ENCODE data around the gene C11orf24. TPM values are rescaled to one million over a fixed set of nuclear protein-coding genes. Genes with fewer than 3 reads are reported as not detected.

C11orf24 gene
- total and polyA plus RNA-seq, 9 donors: 14.7 to 47.3 (median 31.8) TPM

GRCh38 chr11:68262544-68262827 lies 9.3 kb downstream of the C11orf24 start:
- H3K36me3 ChIP-seq: no peaks in the 10 kb centered on the region
- H3K27me3 ChIP-seq: no peaks in the 10 kb centered on the region
- DNase-seq: no peak
- H3K4me1 ChIP-seq (ENCODE audit: insufficient read depth): no peaks in the 10 kb centered on the region
- H3K27ac ChIP-seq: no peak overlapping the region
- no peaks in the 10 kb centered on the region for H3K9me3 ChIP-seq
- TF ChIP-seq POLR2A (IDR thresholded peaks at IDR 0.05): no peak
- TF ChIP-seq EP300 (IDR thresholded peaks at IDR 0.05): no peak
- TF ChIP-seq CTCF (IDR thresholded peaks at IDR 0.05): no peak
- WGBS, 3 donors: 91 to 94% (median 92%) methylated on average over 8 of the region's 8 CpGs
- H3K4me3 ChIP-seq: no peak overlapping the region
- intact Hi-C loops (cut with DNase I): no loop called here

- H3K27me3 ChIP-seq: no peaks in the 10 kb centered on the region
- H3K27ac ChIP-seq: no peak overlapping the region
- no peaks in the 10 kb centered on the region for H3K9me3 ChIP-seq
- intact Hi-C loops (cut with DNase I): no loop called here
- no peak for TF ChIP-seq CTCF (IDR thresholded peaks at IDR 0.05)
- no peak for TF ChIP-seq POLR2A (IDR thresholded peaks at IDR 0.05)
- no peak for TF ChIP-seq EP300 (IDR thresholded peaks at IDR 0.05)
- no peaks in the 10 kb centered on the region for H3K36me3 ChIP-seq
- DNase-seq: no peak
- no peak overlapping the region for H3K4me3 ChIP-seq
- 89 to 93% (median 90%) methylated on average over 23 to 24 of the region's 24 CpGs for WGBS, 3 donors
- H3K4me1 ChIP-seq (ENCODE audit: insufficient read depth): peaks cover 2% of the 10 kb centered on the region
These were observed 9.8 kb downstream of the C11orf24 start for GRCh38 chr11:68261749-68262543.

- Histone ChIP-seq H3K9me3 (no peaks in the 10 kb centered on the region), H3K4me1 (ENCODE audit: insufficient read depth) (peaks cover 8% of the 10 kb centered on the region), H3K4me3 (no peak overlapping the region), H3K27me3 (no peaks in the 10 kb centered on the region), H3K36me3 (no peaks in the 10 kb centered on the region), H3K27ac (no peak overlapping the region)
- TF ChIP-seq CTCF (IDR thresholded peaks at IDR 0.05): no peak
- no peak for TF ChIP-seq POLR2A (IDR thresholded peaks at IDR 0.05)
- no peak for TF ChIP-seq EP300 (IDR thresholded peaks at IDR 0.05)
- 81 to 86% (median 82%) methylated on average over 15 of the region's 15 CpGs for WGBS, 3 donors
- DNase-seq: no peak
- intact Hi-C loops (cut with DNase I): no loop called here
These were observed 10.8 kb downstream of the C11orf24 start for GRCh38 chr11:68261006-68261405.

GRCh38 chr11:68260484-68260883 lies 11.3 kb downstream of the C11orf24 start:
- Histone ChIP-seq H3K4me3 (no peak overlapping the region), H3K27me3 (no peaks in the 10 kb centered on the region), H3K27ac (no peak overlapping the region), H3K36me3 (no peaks in the 10 kb centered on the region), H3K9me3 (no peaks in the 10 kb centered on the region), H3K4me1 (ENCODE audit: insufficient read depth) (peaks cover 9% of the 10 kb centered on the region)
- no peak for DNase-seq
- intact Hi-C loops (cut with DNase I): no loop called here
- 90 to 91% (median 91%) methylated on average over 6 of the region's 6 CpGs for WGBS, 3 donors
- TF ChIP-seq CTCF (IDR thresholded peaks at IDR 0.05) (no peak), POLR2A (IDR thresholded peaks at IDR 0.05) (no peak), EP300 (IDR thresholded peaks at IDR 0.05) (no peak)
